HUES64 (cell line): ENCODE measurements around the gene RNASEH2A. TPM values are rescaled to one million over a fixed set of nuclear protein-coding genes. Genes with fewer than 3 reads are reported as not detected.

Source experiments
- H3K27ac ChIP-seq: 2 replicates; pipeline ENCODE4 v1.7.0; 2013; ENCODE audit warnings: low read depth, low read length, inconsistent platforms
- H3K27me3 ChIP-seq: 2 replicates; pipeline ENCODE4 v1.6.1; 2013; ENCODE audit warnings: mild to moderate bottlenecking, low read length; ENCODE audit not compliant: insufficient read depth
- H3K36me3 ChIP-seq: 2 replicates; pipeline ENCODE4 v1.6.1; 2013; ENCODE audit warnings: mild to moderate bottlenecking, low read length; ENCODE audit not compliant: insufficient read depth
- H3K4me1 ChIP-seq: 2 replicates; pipeline ENCODE4 v1.6.1; 2013; ENCODE audit warnings: mild to moderate bottlenecking, low read length, moderate library complexity; ENCODE audit not compliant: insufficient read depth
- H3K4me3 ChIP-seq: 2 replicates; pipeline ENCODE4 v1.5.1; 2013; ENCODE audit warnings: mild to moderate bottlenecking, low read length, moderate library complexity
- H3K9ac ChIP-seq: 2 replicates; pipeline ENCODE4 v1.6.1; 2013; ENCODE audit warnings: mild to moderate bottlenecking, low read depth, low read length
- H3K9me3 ChIP-seq: 2 replicates; pipeline ENCODE4 v1.6.1; 2013; ENCODE audit warnings: low read depth, low read length; ENCODE audit not compliant: insufficient read depth
- WGBS: fragments of 150-250, 120-280 bp; methylation state at CpG from one replicate; pipeline ENCODE4 v1.1.7; 2013; ENCODE audit warnings: missing lambda C conversion rate; 5-methylcytosine and 5-hydroxymethylcytosine counted together
- polyA plus RNA-seq, 2 experiments: library from polyadenylated mRNA; stranded (reverse); fragments of 50-300 nt; gene quantifications; one replicate each; pipeline ENCODE4 v1.2.3, GENCODE V29; 2013

Gene RNASEH2A
- 59.2 TPM for polyA plus RNA-seq (2013, experiment 1 of 2)
- 65.6 TPM for polyA plus RNA-seq (2013, experiment 2 of 2)

- 6% methylated on average over 66 of the region's 66 CpGs for WGBS
- Histone ChIP-seq H3K4me3 (peak within 1 kb of the TSS; percentile 80), H3K9me3 (no peaks in the 10 kb centered on the region), H3K27me3 (peaks cover 10% of the 10 kb centered on the region; the same call in 1 of the 2 replicates), H3K4me1 (no peaks in the 10 kb centered on the region), H3K27ac (peak within 1 kb of the TSS; percentile 63), H3K9ac (peak within 1 kb of the TSS; percentile 79), H3K36me3 (peaks cover 32% of the 10 kb centered on the region)
These were observed at the start of gene RNASEH2A for GRCh38 chr19:12806242-12807081. RNASEH2A (plus strand) TSS chr19:12806584; CDS start chr19:12806674, 90 bp downstream.

DNA sequence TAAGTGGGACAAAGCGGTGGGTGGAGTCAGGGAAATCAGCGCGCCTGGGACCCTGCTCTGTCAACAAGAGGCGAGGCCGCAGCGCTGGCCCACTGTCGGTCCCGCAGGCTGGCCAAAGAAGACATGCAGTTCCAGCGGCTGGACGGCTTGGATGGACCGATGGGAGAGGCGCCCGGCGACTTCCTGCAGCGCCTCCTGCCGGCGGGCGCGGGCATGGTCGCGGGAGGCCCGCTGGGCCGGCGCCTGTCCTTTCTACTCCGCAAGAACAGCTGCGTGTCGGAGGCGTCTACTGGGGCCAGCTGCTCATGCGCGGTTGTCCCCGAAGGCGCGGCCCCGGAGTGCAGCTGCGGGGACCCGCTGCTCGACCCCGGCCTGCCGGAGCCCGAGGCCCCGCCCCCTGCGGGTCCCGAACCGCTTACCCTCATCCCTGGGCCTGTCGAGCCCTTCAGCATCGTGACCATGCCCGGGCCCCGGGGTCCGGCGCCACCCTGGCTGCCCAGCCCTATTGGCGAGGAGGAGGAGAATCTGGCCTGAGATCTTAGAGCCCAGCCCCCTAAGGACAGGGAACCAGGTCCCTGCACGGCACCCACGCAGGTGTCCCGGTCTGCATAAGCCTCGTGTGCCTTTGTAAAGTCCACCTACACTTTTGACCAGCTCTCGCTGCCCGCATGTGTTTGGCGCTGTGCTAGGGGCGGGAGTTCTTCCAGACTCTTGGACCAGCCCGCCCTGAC, 48.7 kb upstream of the RNASEH2A start:
- no peaks in the 10 kb centered on the region for H3K27me3 ChIP-seq
- H3K4me3 ChIP-seq: peak overlapping the region; percentile 45
- no peaks in the 10 kb centered on the region; the same call in 1 of the 2 replicates for H3K36me3 ChIP-seq
- H3K9ac ChIP-seq: no peak overlapping the region
- no peak overlapping the region for H3K27ac ChIP-seq
- no peaks in the 10 kb centered on the region for H3K4me1 ChIP-seq
- WGBS: 7% methylated on average over 60 of the region's 60 CpGs
- no peaks in the 10 kb centered on the region for H3K9me3 ChIP-seq

GRCh38 chr19:12759686-12760085, 46.7 kb upstream of the RNASEH2A start:
- no peaks in the 10 kb centered on the region for H3K4me1 ChIP-seq
- no peak overlapping the region for H3K9ac ChIP-seq
- H3K36me3 ChIP-seq: peaks cover 14% of the 10 kb centered on the region
- H3K27me3 ChIP-seq: no peaks in the 10 kb centered on the region
- WGBS: 71% methylated on average over 1 of the region's 6 CpGs
- H3K27ac ChIP-seq: no peak overlapping the region
- no peak overlapping the region for H3K4me3 ChIP-seq
- no peaks in the 10 kb centered on the region for H3K9me3 ChIP-seq

GRCh38 chr19:12763100-12763499, 43.3 kb upstream of the RNASEH2A start:
- Histone ChIP-seq H3K27me3 (no peaks in the 10 kb centered on the region), H3K9ac (no peak overlapping the region), H3K36me3 (peaks cover 22% of the 10 kb centered on the region), H3K9me3 (no peaks in the 10 kb centered on the region), H3K4me3 (no peak overlapping the region), H3K4me1 (no peaks in the 10 kb centered on the region), H3K27ac (no peak overlapping the region)
- WGBS: 97% methylated on average over 9 of the region's 11 CpGs

DNA sequence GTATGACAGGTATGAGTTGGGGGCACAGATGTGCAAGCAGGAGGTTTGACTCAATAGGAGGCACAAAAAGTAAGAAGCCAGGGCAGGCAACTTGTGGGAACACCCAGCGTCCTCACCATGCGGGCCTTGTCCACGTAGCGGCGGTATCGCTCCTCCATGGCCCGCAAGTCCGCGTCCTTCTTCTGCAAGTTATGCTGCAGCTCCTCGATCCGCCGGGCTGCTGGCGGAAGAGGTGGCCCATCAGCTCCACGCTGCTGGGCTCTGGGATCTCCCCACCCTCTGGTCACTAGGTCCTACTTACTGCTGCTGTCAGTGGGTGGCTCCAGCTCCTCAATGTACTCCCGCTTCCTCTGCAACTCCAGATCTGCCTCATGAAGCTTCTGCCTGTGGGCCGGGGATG, 41.7 kb upstream of the RNASEH2A start:
- 96% methylated on average over 16 of the region's 16 CpGs for WGBS
- Histone ChIP-seq H3K27ac (no peak overlapping the region), H3K27me3 (no peaks in the 10 kb centered on the region), H3K4me3 (no peak overlapping the region), H3K4me1 (peaks cover 3% of the 10 kb centered on the region), H3K36me3 (peaks cover 25% of the 10 kb centered on the region), H3K9ac (no peak overlapping the region), H3K9me3 (no peaks in the 10 kb centered on the region)

DNA sequence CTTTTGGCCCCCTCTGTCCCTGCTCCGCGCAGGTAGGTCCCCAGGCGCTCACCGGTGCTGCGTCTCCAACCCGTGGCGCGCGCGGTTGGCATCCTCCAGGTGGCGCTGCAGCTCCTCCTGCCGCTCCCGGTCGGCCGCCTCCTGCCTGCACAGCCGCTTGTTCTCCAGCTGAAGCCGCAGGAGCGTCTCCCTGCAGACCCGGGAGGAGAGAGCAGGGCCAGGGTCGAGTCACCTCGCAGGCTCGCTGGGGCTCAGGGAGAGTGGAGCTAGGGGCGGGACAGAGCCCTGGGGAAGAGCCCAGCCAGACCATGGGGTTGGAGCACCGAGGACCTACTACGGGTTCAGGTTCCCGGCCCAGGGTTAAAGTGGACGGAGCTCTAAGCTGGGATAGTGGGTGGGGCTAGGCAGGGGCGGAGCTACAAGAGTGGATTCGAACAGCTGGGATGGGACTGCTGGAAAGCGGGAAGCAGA, 40.3 kb upstream of the RNASEH2A start:
- H3K9ac ChIP-seq: no peak overlapping the region; the same call in 1 of the 2 replicates
- H3K36me3 ChIP-seq: peaks cover 25% of the 10 kb centered on the region
- H3K27me3 ChIP-seq: no peaks in the 10 kb centered on the region
- 4% methylated on average over 30 of the region's 30 CpGs for WGBS
- H3K9me3 ChIP-seq: no peaks in the 10 kb centered on the region
- peak overlapping the region; percentile 58; the same call in 1 of the 2 replicates for H3K27ac ChIP-seq
- peak overlapping the region; percentile 77 for H3K4me3 ChIP-seq
- H3K4me1 ChIP-seq: peaks cover 3% of the 10 kb centered on the region

DNA sequence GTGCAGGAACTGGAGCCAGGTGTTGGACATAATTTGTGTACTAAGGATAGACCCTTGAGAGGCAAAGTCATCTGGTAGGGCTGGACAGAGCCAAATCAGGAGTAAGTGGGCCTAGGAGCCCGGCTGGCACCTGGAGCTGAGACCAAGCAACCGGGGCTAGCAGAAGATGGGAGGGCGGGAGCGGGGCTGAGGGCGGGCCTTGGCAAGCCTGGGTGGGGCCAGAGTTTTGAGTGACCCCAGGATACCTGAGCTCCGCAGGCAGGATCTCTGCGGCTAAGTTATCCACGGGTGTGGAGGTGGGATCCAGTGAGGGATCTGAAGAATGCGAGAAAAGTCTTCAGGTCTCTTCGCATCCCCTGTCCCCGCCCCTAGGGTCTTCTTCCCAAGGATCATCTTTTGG, 39.2 kb upstream of the RNASEH2A start:
- Histone ChIP-seq H3K4me3 (no peak overlapping the region), H3K27me3 (no peaks in the 10 kb centered on the region), H3K27ac (no peak overlapping the region), H3K9me3 (no peaks in the 10 kb centered on the region), H3K9ac (no peak overlapping the region), H3K4me1 (peaks cover 3% of the 10 kb centered on the region), H3K36me3 (peaks cover 25% of the 10 kb centered on the region)
- WGBS: 84% methylated on average over 11 of the region's 11 CpGs

DNA sequence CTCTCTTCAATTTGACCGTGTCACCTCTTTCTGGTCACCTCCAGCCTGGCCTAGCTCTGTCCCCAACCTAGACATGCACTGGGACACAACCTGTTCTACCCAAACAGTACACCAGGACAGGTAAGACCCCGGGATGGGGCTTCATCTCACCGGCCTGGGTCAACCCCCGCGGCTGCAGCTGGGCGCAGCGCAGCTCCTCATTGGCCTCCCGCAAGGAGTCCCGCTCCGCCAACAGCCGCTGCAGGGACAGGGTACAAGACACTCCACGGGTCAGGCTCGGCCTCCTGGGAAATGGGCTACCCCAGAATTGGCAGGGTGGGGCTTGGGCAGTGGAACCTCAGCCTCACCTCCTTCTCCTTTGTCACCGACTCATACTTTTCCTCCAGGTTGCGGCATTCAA, 38.7 kb upstream of the RNASEH2A start:
- H3K4me3 ChIP-seq: no peak overlapping the region
- H3K36me3 ChIP-seq: peaks cover 25% of the 10 kb centered on the region
- WGBS: 94% methylated on average over 15 of the region's 15 CpGs
- no peak overlapping the region for H3K27ac ChIP-seq
- no peaks in the 10 kb centered on the region for H3K9me3 ChIP-seq
- no peaks in the 10 kb centered on the region for H3K27me3 ChIP-seq
- H3K9ac ChIP-seq: no peak overlapping the region
- peaks cover 3% of the 10 kb centered on the region for H3K4me1 ChIP-seq

DNA sequence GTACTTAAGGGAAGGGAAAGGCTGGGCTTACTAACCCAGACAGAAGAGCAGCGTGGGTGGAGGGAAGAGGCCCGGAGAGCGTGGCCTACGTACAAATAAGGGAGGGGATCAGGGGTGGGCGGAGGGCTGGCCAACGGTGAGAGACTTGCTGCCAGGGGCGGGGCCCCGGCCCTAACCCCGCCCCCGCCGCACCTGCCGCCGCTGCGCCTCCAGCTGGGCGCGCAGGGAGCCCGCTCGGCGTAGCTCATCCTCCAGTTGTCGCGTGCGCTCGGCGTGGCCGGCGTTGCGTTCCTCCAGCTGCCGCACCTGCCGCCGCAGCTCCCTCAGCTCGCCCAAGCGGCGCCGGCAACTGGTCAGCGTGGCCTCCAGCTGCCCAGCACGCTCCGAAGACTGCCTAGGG, 36.7 kb upstream of the RNASEH2A start:
- no peak overlapping the region for H3K9ac ChIP-seq

GRCh38 chr19:12770922-12771321, 35.5 kb upstream of the RNASEH2A start:
- WGBS: 95% methylated on average over 13 of the region's 13 CpGs
- Histone ChIP-seq H3K9ac (no peak overlapping the region), H3K27ac (no peak overlapping the region), H3K36me3 (peaks cover 9% of the 10 kb centered on the region), H3K27me3 (no peaks in the 10 kb centered on the region), H3K4me1 (peaks cover 3% of the 10 kb centered on the region), H3K9me3 (no peaks in the 10 kb centered on the region), H3K4me3 (no peak overlapping the region)

More for the DNA sequence above, 36.7 kb upstream of the RNASEH2A start:
- H3K9me3 ChIP-seq: no peaks in the 10 kb centered on the region
- peaks cover 3% of the 10 kb centered on the region for H3K4me1 ChIP-seq
- WGBS: 4% methylated on average over 37 of the region's 37 CpGs
- H3K27me3 ChIP-seq: no peaks in the 10 kb centered on the region
- H3K4me3 ChIP-seq: peak overlapping the region; percentile 37
- H3K36me3 ChIP-seq: peaks cover 15% of the 10 kb centered on the region
- H3K27ac ChIP-seq: no peak overlapping the region; the same call in 1 of the 2 replicates

DNA sequence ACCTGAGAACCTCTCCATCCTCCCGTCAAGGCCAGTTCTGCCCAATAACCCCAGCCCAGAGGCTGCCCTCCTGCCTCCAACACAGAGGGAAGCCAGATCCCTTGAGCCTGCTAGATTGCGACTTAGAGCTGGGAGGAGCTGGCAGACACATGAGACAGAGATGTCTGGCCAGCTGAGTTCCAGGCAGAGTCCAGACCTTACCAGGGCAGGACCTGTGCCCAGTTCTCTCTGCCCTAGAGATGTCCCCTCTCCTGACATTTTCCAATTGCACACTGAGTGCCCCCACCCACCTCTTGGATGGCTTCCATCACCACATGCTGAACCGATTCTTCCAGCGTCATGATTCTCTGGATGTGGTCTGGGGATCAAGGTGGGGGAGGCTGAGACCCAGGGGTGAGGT, 34.1 kb upstream of the RNASEH2A start:
- Histone ChIP-seq H3K4me3 (no peak overlapping the region), H3K9me3 (no peaks in the 10 kb centered on the region), H3K4me1 (peaks cover 3% of the 10 kb centered on the region), H3K36me3 (peaks cover 9% of the 10 kb centered on the region), H3K9ac (no peak overlapping the region), H3K27ac (no peak overlapping the region), H3K27me3 (no peaks in the 10 kb centered on the region)
- WGBS: 88% methylated on average over 4 of the region's 4 CpGs
